ENCODE measurements around the gene LTO1. TPM values are rescaled to one million over a fixed set of nuclear protein-coding genes. Genes with fewer than 3 reads are reported as not detected.

LTO1 gene
- total and polyA plus RNA-seq, 2 of the 13 experiments (the other 11 are each of a cell fraction or from before 2014, with no cell fraction given): 11.8 to 15.0 TPM

GRCh38 chr11:69638941-69639681 lies 36.0 kb downstream of the LTO1 start (continued):
- TF ChIP-seq ZNF770 (CRISPR knock-in tag; IDR thresholded peaks at IDR 0.05) (no peak), ZBTB42 (CRISPR knock-in tag; IDR thresholded peaks at IDR 0.05) (no peak), NFKBIZ (CRISPR knock-in tag; IDR thresholded peaks at IDR 0.05) (no peak), FOXA1 (IDR thresholded peaks at IDR 0.05) (no peak), FOXA1 (CRISPR knock-in tag; IDR thresholded peaks at IDR 0.05) (no peak), ZNF614 (CRISPR knock-in tag; IDR thresholded peaks at IDR 0.05; ENCODE audit: borderline replicate concordance) (no peak), TMF1 (CRISPR knock-in tag; IDR thresholded peaks at IDR 0.05; ENCODE audit: low read depth) (no peak), ARID5B (CRISPR knock-in tag; IDR thresholded peaks at IDR 0.05) (peak; percentile 52; the same call in 1 of the 2 replicates), RARG (CRISPR knock-in tag; IDR thresholded peaks at IDR 0.05; ENCODE audit: low read depth) (no peak), KLF15 (CRISPR knock-in tag; IDR thresholded peaks at IDR 0.05; ENCODE audit: borderline replicate concordance) (no peak), ZNF567 (CRISPR knock-in tag; IDR thresholded peaks at IDR 0.05; ENCODE audit: borderline replicate concordance) (no peak), MED8 (CRISPR knock-in tag; IDR thresholded peaks at IDR 0.05; ENCODE audit: insufficient replicate concordance) (no peak), GATA4 (IDR thresholded peaks at IDR 0.05; ENCODE audit: borderline replicate concordance, low read depth) (no peak), HDAC1 (CRISPR knock-in tag; IDR thresholded peaks at IDR 0.05) (no peak), ZNF451 (CRISPR knock-in tag; IDR thresholded peaks at IDR 0.05) (no peak), SOX5 (CRISPR knock-in tag; IDR thresholded peaks at IDR 0.05; ENCODE audit: borderline replicate concordance) (no peak), ZNF556 (CRISPR knock-in tag; IDR thresholded peaks at IDR 0.05; ENCODE audit: borderline replicate concordance) (no peak), ZNF274 (CRISPR knock-in tag; IDR thresholded peaks at IDR 0.05) (no peak), ZKSCAN1 (IDR thresholded peaks at IDR 0.05; ENCODE audit: low read length) (no peak)
- TF ChIP-seq, protein P1, sequence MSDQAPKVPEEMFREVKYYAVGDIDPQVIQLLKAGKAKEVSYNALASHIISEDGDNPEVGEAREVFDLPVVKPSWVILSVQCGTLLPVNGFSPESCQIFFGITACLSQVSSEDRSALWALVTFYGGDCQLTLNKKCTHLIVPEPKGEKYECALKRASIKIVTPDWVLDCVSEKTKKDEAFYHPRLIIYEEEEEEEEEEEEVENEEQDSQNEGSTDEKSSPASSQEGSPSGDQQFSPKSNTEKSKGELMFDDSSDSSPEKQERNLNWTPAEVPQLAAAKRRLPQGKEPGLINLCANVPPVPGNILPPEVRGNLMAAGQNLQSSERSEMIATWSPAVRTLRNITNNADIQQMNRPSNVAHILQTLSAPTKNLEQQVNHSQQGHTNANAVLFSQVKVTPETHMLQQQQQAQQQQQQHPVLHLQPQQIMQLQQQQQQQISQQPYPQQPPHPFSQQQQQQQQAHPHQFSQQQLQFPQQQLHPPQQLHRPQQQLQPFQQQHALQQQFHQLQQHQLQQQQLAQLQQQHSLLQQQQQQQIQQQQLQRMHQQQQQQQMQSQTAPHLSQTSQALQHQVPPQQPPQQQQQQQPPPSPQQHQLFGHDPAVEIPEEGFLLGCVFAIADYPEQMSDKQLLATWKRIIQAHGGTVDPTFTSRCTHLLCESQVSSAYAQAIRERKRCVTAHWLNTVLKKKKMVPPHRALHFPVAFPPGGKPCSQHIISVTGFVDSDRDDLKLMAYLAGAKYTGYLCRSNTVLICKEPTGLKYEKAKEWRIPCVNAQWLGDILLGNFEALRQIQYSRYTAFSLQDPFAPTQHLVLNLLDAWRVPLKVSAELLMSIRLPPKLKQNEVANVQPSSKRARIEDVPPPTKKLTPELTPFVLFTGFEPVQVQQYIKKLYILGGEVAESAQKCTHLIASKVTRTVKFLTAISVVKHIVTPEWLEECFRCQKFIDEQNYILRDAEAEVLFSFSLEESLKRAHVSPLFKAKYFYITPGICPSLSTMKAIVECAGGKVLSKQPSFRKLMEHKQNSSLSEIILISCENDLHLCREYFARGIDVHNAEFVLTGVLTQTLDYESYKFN (CRISPR knock-in tag; conservative IDR thresholded peaks at IDR 0.05): peak; percentile 30; the same call in 1 of the 2 replicates

All from HepG2 (cell line).